Stimulated activated CD4-positive, alpha-beta T cell treated with anti-CD3 and anti-CD28 coated beads, Interleukin-1b, Interleukin-23, amount 100 ng/mL, for 4 hours (primary cell): Measurements from ENCODE around the gene PGPEP1.
A peak's percentile ranks its signal among the peaks of the same experiment; 100 is the strongest.
"Not testable (repeated sequence)": the region's sequence is repeated elsewhere in the genome, so short reads cannot be mapped to it uniquely, and the experiment has no call there.

Source experiments
- DNase-seq, 2 donors: peaks; one replicate each; pipeline ENCODE4 v3.0.0-alpha.2; 2020; ENCODE audit warnings: low read depth in 2 of 2

The PGPEP1 gene

DNA sequence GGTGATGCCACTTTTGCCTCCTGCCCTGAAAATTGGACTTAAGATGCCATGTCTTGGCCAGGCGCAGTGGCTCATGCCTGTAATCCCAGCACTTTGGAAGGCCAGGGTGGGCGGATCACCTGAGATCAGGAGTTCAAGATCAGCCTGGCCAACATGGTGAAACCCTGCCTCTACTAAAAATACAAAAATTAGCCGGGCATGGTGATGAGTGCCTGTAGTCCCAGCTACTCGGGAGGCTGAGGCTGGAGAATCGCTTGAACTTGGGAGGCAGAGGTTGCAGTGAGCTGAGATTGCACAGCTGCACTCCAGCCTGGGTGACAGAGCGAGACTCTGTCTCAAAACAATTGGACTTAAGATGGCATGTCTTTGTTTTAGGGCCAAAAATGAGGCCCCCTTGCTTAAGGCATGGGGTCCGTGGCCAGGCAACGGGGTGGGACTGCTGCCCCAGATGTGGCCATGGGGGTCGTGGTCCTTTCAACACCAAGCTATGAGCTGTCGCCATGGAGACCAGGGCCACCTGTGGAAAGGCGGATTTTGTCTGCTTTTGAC is 24.0 kb downstream of the PGPEP1 start:
- not testable (repeated sequence) for DNase-seq

DNA sequence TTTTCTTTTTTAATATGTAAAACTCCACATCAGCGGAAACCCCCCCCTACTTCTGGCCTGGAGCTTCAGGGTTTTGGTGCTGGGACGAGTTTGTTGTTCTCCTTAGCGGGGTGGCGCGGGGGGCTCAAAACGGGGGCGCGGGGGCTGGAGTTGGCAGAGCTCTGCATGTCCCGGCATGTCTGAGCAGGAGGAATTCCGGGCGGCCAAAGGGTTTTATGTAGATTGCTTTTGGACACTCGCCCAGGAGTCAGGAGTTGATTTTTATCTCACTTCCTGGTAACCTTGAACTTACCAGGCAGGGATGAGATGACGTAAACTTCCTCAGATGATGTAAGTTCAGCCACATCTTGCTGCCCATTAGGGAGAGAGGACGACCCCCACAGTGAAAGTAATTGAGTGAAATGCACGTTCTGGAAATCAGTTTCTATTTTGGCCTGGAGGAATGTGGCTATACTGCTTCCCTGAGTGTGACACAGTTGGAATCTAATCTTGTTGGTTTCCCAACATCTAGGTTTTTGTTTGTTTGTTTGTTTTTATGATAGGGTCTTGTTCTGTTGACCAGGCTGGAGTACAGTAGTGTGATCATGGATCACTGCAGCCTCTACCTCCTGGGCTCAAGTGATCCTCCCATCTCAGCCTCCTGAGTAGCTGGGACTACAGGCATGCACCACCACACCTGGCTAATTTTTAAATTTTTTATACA is 24.6 kb downstream of the PGPEP1 start:
- DNase-seq = no peak

DNA sequence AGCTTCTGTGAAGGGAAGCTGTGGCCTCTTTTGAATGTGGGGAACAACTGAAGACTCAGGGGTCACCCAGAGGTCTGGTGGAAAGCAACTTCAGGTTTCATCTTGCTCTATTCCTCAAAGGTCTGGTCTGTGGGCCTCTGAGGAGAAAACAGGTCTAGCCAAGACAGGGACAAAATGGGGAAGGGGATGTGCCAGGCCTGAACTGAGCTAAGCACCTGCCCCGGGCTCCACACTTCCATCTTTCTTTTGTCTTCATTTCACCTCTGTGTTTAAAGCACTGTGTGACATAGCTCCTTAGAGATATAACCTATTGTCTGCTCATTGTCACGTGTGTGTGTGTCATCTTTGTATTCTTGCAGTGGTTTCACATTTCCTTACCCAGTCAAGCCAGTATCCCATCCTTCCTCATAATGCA is 25.6 kb downstream of the PGPEP1 start:
- DNase-seq = no peak

DNA sequence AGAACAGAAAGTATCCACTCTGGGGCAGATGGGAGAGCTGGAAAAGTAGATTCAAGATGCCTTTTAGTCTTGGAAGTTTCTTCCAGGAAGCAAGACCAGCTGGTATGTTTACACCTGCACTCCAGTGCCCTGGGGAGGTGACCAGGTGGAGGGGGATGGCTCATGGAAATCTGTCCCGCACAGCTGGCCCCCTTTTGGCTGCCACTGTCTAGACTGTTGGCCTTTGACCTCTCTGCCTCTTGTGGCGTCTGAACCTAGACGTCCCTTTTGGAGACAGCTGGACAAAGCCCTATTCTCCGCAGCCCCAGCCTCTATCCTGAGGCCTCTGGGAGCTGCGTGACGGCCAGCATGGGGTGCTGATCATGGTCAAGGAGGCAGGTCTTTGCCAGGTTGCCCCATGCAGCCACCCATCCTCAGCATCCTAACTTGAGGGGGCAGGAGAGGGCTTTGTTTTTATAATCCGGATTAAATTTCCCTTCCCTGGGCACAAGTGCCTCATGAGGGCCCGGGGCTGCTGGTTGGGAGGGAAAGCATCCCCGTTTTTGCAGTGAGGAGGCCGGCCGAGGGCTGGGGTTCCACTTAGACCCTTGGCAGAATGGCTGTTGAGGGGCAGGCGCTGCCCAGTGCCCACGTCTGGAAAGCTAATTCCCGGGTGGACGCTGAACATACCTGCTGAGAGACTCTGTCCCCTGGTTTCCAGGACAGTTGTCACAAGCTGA is 28.3 kb downstream of the PGPEP1 start:
- DNase-seq = no peak

- no peak for DNase-seq
These were observed 33.1 kb downstream of the PGPEP1 start for GRCh38 chr19:18373407-18373891.

- DNase-seq = peak in 1 of 2 donors; percentile 8
These were observed 33.7 kb downstream of the PGPEP1 start for GRCh38 chr19:18373892-18374629.

DNA sequence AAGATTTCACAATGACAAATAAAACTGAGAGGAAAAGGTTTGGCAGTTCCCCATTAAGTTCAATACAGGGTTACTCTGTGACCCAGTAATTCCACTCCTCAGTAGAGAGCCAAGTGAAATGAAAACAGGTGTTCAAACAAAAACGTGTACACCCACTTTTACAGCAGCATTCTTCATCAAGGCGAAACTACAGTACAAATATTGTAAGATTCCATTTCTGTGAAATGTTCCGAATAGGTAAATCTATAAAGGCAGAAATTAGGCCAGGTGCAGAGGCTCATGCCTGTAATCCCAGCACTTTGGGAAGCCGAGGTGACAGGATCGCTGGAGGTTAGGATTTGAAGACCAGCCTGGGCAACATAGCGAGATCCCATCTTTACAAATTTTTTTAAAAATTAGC is 36.6 kb downstream of the PGPEP1 start:
- DNase-seq = no peak

- no peak for DNase-seq
These were observed 39.7 kb downstream of the PGPEP1 start for GRCh38 chr19:18379803-18380747.

DNA sequence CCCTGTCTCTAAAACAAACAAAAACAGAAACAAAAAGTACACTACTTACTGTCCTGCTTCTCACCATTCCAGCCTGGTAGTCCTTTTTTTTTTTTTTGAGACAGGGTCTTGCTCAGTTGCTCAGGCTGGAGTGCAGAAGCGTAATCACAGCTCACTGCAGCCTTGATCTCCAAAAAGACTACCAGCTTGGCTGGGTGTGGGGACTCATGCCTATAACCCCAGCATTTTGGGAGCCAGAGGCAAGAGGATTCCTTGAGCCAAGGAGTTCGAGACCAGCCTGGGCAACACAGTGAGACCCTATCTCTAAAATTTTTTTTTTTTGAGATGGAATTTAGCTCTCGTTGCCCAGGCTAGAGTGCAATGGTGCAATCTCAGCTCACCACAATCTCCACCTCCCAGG is 40.4 kb downstream of the PGPEP1 start:
- no peak for DNase-seq

GRCh38 chr19:18383622-18384021 is 43.2 kb downstream of the PGPEP1 start:
- not testable (repeated sequence) for DNase-seq

- DNase-seq = no peak
These were observed 44.4 kb downstream of the PGPEP1 start for GRCh38 chr19:18384775-18385174.

GRCh38 chr19:18385359-18385674 is 44.9 kb downstream of the PGPEP1 start:
- no peak for DNase-seq

- peak in 1 of 2 donors; percentile 23 for DNase-seq
These were observed 45.5 kb downstream of the PGPEP1 start, which contains the start of gene GDF15 for GRCh38 chr19:18385675-18386542. TSS of gene GDF15 (plus strand) at chr19:18386158. CDS start at chr19:18386190, 32 bp downstream.

GRCh38 chr19:18386543-18387271 is 46.3 kb downstream of the PGPEP1 start:
- no peak for DNase-seq

DNA sequence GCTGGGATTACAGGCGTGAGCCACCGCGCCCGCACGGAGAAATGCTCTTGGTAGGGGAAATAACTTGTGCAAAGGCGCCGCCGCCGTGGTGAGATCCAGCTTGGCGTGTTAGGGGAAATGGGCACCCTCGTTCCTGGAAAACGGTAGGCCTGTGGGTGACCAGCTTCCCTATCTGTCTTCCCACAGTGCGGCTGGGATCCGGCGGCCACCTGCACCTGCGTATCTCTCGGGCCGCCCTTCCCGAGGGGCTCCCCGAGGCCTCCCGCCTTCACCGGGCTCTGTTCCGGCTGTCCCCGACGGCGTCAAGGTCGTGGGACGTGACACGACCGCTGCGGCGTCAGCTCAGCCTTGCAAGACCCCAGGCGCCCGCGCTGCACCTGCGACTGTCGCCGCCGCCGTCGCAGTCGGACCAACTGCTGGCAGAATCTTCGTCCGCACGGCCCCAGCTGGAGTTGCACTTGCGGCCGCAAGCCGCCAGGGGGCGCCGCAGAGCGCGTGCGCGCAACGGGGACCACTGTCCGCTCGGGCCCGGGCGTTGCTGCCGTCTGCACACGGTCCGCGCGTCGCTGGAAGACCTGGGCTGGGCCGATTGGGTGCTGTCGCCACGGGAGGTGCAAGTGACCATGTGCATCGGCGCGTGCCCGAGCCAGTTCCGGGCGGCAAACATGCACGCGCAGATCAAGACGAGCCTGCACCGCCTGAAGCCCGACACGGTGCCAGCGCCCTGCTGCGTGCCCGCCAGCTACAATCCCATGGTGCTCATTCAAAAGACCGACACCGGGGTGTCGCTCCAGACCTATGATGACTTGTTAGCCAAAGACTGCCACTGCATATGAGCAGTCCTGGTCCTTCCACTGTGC is 47.9 kb downstream of the PGPEP1 start:
- peak; percentile 71 to 72 for DNase-seq

GRCh38 chr19:18388960-18389725 is 48.7 kb downstream of the PGPEP1 start:
- no peak for DNase-seq

DNA sequence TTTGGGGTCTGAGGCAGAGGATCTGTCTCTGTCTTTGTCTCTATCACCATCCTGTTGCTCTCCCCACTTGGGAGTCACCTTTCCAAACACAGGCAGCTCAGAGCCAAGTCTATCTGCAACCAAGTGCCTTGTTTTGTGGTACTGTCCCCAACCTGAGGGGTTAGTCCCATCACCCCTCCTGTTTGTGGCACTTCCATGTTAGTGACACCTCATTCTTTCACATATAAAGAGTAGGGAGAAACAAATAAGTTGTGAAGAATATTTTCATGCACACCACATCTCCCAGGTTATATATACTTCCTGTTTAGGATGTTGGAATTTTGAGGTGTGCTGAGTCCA is 49.3 kb downstream of the PGPEP1 start:
- no peak for DNase-seq
